Naive thymus-derived CD4-positive, alpha-beta T cell (primary cell): ENCODE results near the gene STK36. TPM values are rescaled to one million over a fixed set of nuclear protein-coding genes. Genes with fewer than 3 reads are reported as not detected.
A peak's percentile ranks its signal among the peaks of the same experiment; 100 is the strongest.

Experiments used
- ATAC-seq: fragments of 150-1000 bp; cut with Tn5 transposase; 2 replicates; pipeline ENCODE4 v1.10.0; 2021; ENCODE audit warnings: mild to moderate bottlenecking, moderate library complexity
- CTCF ChIA-PET: fragments of 350-600 bp; sonication (Branson Sonifier 250); formaldehyde crosslinking; loops from one replicate; lab custom pipeline; 2021; ENCODE audit warnings: antibody characterized with exemption; lab: Charles Lee
- POLR2A ChIA-PET: fragments of 350-600 bp; sonication (Branson Sonifier 250); formaldehyde crosslinking; loops from one replicate; lab custom pipeline; 2021; ENCODE audit warnings: antibody characterized with exemption, inconsistent platforms; lab: Charles Lee
- DNase-seq, 9 donors: peaks; one replicate each; pipeline versions ENCODE4 v3.0.0 to v3.0.0-alpha.2; 2020 to 2022; ENCODE audit warnings: mixed read lengths in 1 of 9
- H3K27ac ChIP-seq: one replicate; pipeline ENCODE4 v1.7.0; 2013; ENCODE audit warnings: mild to moderate bottlenecking, low read depth, low read length, moderate library complexity
- H3K27me3 ChIP-seq, 2 donors: one replicate each; pipeline ENCODE4 v1.7.0; 2013; ENCODE audit warnings: low read length in 2 of 2, mild to moderate bottlenecking in 2 of 2, moderate library complexity in 2 of 2; ENCODE audit not compliant: control insufficient read depth in 2 of 2, insufficient read depth in 2 of 2
- H3K36me3 ChIP-seq, 3 experiments: 1 replicate in 2 of 3; 2 replicates in 1 of 3; pipeline ENCODE4 v1.7.0; 2013; ENCODE audit warnings: low read length in 3 of 3, mild to moderate bottlenecking in 3 of 3, moderate library complexity in 1 of 3; ENCODE audit not compliant: insufficient read depth in 3 of 3, control insufficient read depth in 2 of 3
- H3K4me1 ChIP-seq, 2 donors: one replicate each; pipeline ENCODE4 v1.7.0; 2013; ENCODE audit warnings: low read length in 2 of 2, mild to moderate bottlenecking in 2 of 2, moderate library complexity in 1 of 2; ENCODE audit not compliant: control insufficient read depth in 2 of 2, insufficient read depth in 2 of 2
- H3K4me3 ChIP-seq: 2 replicates; pipeline ENCODE4 v1.7.0; 2013; ENCODE audit warnings: mild to moderate bottlenecking, low read length
- H3K9me3 ChIP-seq, 3 experiments: 1 replicate in 2 of 3; 2 replicates in 1 of 3; pipeline ENCODE4 v1.7.0; 2013; ENCODE audit warnings: low read length in 3 of 3; ENCODE audit not compliant: control insufficient read depth in 2 of 3
- H3K27ac Mint-ChIP-seq, 9 donors: one replicate each; pipeline ENCODE4 v1.8.0; 2020 to 2022; ENCODE audit warnings: mixed read lengths in 9 of 9, mild to moderate bottlenecking in 8 of 9, moderate library complexity in 5 of 9, inconsistent platforms in 2 of 9
- H3K27me3 Mint-ChIP-seq, 5 donors: one replicate each; pipeline ENCODE4 v1.8.0; 2021 to 2022; ENCODE audit warnings: mixed read lengths in 5 of 5, mild to moderate bottlenecking in 1 of 5
- H3K36me3 Mint-ChIP-seq, 5 donors: one replicate each; pipeline ENCODE4 v1.8.0; 2020 to 2022; ENCODE audit warnings: mixed read lengths in 5 of 5, mild to moderate bottlenecking in 3 of 5, inconsistent platforms in 1 of 5
- H3K4me1 Mint-ChIP-seq, 7 donors: one replicate each; pipeline ENCODE4 v1.8.0; 2020 to 2022; ENCODE audit warnings: mixed read lengths in 7 of 7, mild to moderate bottlenecking in 3 of 7, inconsistent platforms in 1 of 7
- H3K4me3 Mint-ChIP-seq, 10 donors: one replicate each; pipeline ENCODE4 v1.8.0; 2020 to 2022; ENCODE audit warnings: mild to moderate bottlenecking in 10 of 10, mixed read lengths in 10 of 10, moderate library complexity in 6 of 10, inconsistent platforms in 2 of 10
- H3K9me3 Mint-ChIP-seq, 11 donors: one replicate each; pipeline ENCODE4 v1.8.0; 2020 to 2022; ENCODE audit warnings: mixed read lengths in 11 of 11, mild to moderate bottlenecking in 4 of 11, inconsistent platforms in 1 of 11, moderate library complexity in 1 of 11
- intact Hi-C, 2 donors: fragments of 100-400 bp; cut with micrococcal nuclease; formaldehyde crosslinking; loops; one replicate each; pipeline ENCODE4 v1.15.1; 2023
- polyA plus RNA-seq, 2 donors: library from polyadenylated mRNA; unstranded; fragments of 300-500 nt; fragmentation: Illumina TruSeq; gene quantifications; one replicate each; pipeline ENCODE4 v1.2.3, GENCODE V29; 2021
- total RNA-seq, 6 experiments: library from RNA in 5 of 6; stranded (reverse) in 5 of 6; gene quantifications; 1 replicate in 5 of 6; 2 replicates in 1 of 6; pipeline ENCODE4 v1.2.3 and lab custom pipeline; 2021 to 2026

The STK36 gene
- total and polyA plus RNA-seq, 7 experiments from 2014 or later: 2.6 to 28.1 (median 19.0) TPM

- peaks cover 0 to 3% (median 0%) of the 10 kb centered on the region in 11 donors for H3K9me3 Mint-ChIP-seq
- DNase-seq (peak in 1 of 9 donors; percentile 37), ATAC-seq (peak; percentile 87)
- Histone ChIP-seq H3K4me3 (no peak overlapping the region), H3K9me3 (no peaks in the 10 kb centered on the region), H3K4me1 (no peaks in the 10 kb centered on the region), H3K27me3 (no peaks in the 10 kb centered on the region), H3K36me3 (peaks cover 8 to 12% (median 8%) of the 10 kb centered on the region in 3 experiments), H3K27ac (no peak overlapping the region)
- H3K27ac Mint-ChIP-seq: peak overlapping the region in 5 of 9 donors; percentile 6 to 84 (median 46)
- CTCF ChIA-PET: no interaction called here
- peaks cover 10 to 32% (median 18%) of the 10 kb centered on the region in 7 donors for H3K4me1 Mint-ChIP-seq
- H3K36me3 Mint-ChIP-seq: peaks cover 9 to 47% (median 30%) of the 10 kb centered on the region in 5 donors
- no peaks in the 10 kb centered on the region for H3K27me3 Mint-ChIP-seq
- POLR2A ChIA-PET: interaction anchor here (0.8 kb wide), 1 partner anchor 945 kb away, joined by 3 read pairs; no protein-coding TSS in a partner anchor
- H3K4me3 Mint-ChIP-seq: peak overlapping the region in 1 of 10 donors; percentile 34
- intact Hi-C loops: no loop called here
Observed at GRCh38 chr2:218733171-218734021, 61.5 kb downstream of the STK36 start.

- Mint-ChIP-seq H3K4me3 (no peak overlapping the region), H3K27me3 (no peaks in the 10 kb centered on the region), H3K4me1 (peaks cover 10 to 32% (median 18%) of the 10 kb centered on the region in 7 donors), H3K27ac (peak overlapping the region in 2 of 9 donors; percentile 2 to 84), H3K36me3 (peaks cover 9 to 50% (median 27%) of the 10 kb centered on the region in 5 donors), H3K9me3 (peaks cover 0 to 3% (median 0%) of the 10 kb centered on the region in 11 donors)
- H3K4me3 ChIP-seq: no peak overlapping the region
- no peaks in the 10 kb centered on the region for H3K9me3 ChIP-seq
- H3K4me1 ChIP-seq: no peaks in the 10 kb centered on the region
- POLR2A ChIA-PET: interaction anchor here (0.8 kb wide), 1 partner anchor 946 kb away, joined by 3 read pairs; no protein-coding TSS in a partner anchor
- DNase-seq (no peak), ATAC-seq (peak; percentile 38)
- H3K27me3 ChIP-seq: no peaks in the 10 kb centered on the region
- CTCF ChIA-PET: interaction anchor here (1.6 kb wide), 1 partner anchor 142 kb away, joined by 3 read pairs; no protein-coding TSS in a partner anchor
- no peak overlapping the region for H3K27ac ChIP-seq
- peaks cover 8 to 18% (median 13%) of the 10 kb centered on the region in 3 experiments for H3K36me3 ChIP-seq
- intact Hi-C loops: no loop called here
Observed at GRCh38 chr2:218734190-218734975, 62.5 kb downstream of the STK36 start.

- peaks cover 13 to 30% (median 13%) of the 10 kb centered on the region in 3 experiments for H3K36me3 ChIP-seq
- no peak overlapping the region for H3K27ac ChIP-seq
- Mint-ChIP-seq H3K27me3 (no peaks in the 10 kb centered on the region), H3K4me1 (peaks cover 10 to 29% (median 18%) of the 10 kb centered on the region in 7 donors), H3K27ac (no peak overlapping the region), H3K9me3 (peaks cover 0 to 3% (median 0%) of the 10 kb centered on the region in 11 donors), H3K4me3 (no peak overlapping the region), H3K36me3 (peaks cover 13 to 56% (median 31%) of the 10 kb centered on the region in 5 donors)
- H3K4me3 ChIP-seq: no peak overlapping the region
- ChIA-PET POLR2A (interaction anchor here (0.5 kb wide), 1 partner anchor 472 kb away, joined by 3 read pairs; no protein-coding TSS in a partner anchor), CTCF (interaction anchor here (0.6 kb wide), 1 partner anchor 113 kb away, joined by 3 read pairs; no protein-coding TSS in a partner anchor)
- H3K9me3 ChIP-seq: no peaks in the 10 kb centered on the region
- DNase-seq (no peak), ATAC-seq (no peak)
- no peaks in the 10 kb centered on the region for H3K27me3 ChIP-seq
- intact Hi-C loops: no loop called here
- no peaks in the 10 kb centered on the region for H3K4me1 ChIP-seq
Observed at GRCh38 chr2:218736531-218736930, 64.6 kb downstream of the STK36 start.

- Histone ChIP-seq H3K36me3 (peaks cover 13 to 57% (median 17%) of the 10 kb centered on the region in 3 experiments), H3K9me3 (no peaks in the 10 kb centered on the region), H3K27me3 (no peaks in the 10 kb centered on the region), H3K27ac (no peak overlapping the region), H3K4me1 (no peaks in the 10 kb centered on the region), H3K4me3 (no peak overlapping the region)
- POLR2A ChIA-PET: no interaction called here
- H3K36me3 Mint-ChIP-seq: peaks cover 23 to 72% (median 50%) of the 10 kb centered on the region in 5 donors
- ATAC-seq: peak; percentile 39
- no peak for DNase-seq
- no peak overlapping the region for H3K4me3 Mint-ChIP-seq
- intact Hi-C loops: no loop called here
- H3K9me3 Mint-ChIP-seq: no peaks in the 10 kb centered on the region
- H3K27ac Mint-ChIP-seq: no peak overlapping the region
- no peaks in the 10 kb centered on the region for H3K27me3 Mint-ChIP-seq
- CTCF ChIA-PET: no interaction called here
- H3K4me1 Mint-ChIP-seq: peaks cover 0 to 6% (median 0%) of the 10 kb centered on the region in 7 donors
Observed at GRCh38 chr2:218743068-218743467, 71.2 kb downstream of the STK36 start.

GRCh38 chr2:218744615-218745014 is 72.7 kb downstream of the STK36 start:
- no peaks in the 10 kb centered on the region for H3K27me3 ChIP-seq
- Mint-ChIP-seq H3K9me3 (no peaks in the 10 kb centered on the region), H3K27me3 (no peaks in the 10 kb centered on the region), H3K4me3 (peak overlapping the region in 1 of 10 donors; percentile 1), H3K27ac (peak overlapping the region in 1 of 9 donors; percentile 4), H3K36me3 (peaks cover 18 to 73% (median 45%) of the 10 kb centered on the region in 5 donors), H3K4me1 (peaks cover 0 to 6% (median 0%) of the 10 kb centered on the region in 7 donors)
- H3K4me3 ChIP-seq: no peak overlapping the region
- H3K27ac ChIP-seq: no peak overlapping the region
- DNase-seq (no peak), ATAC-seq (peak; percentile 45)
- ChIA-PET CTCF (interaction anchor here (0.6 kb wide), 1 partner anchor 166 kb away, joined by 3 read pairs; no protein-coding TSS in a partner anchor), POLR2A (no interaction called here)
- H3K4me1 ChIP-seq: no peaks in the 10 kb centered on the region
- intact Hi-C loops: no loop called here
- H3K9me3 ChIP-seq: no peaks in the 10 kb centered on the region
- peaks cover 5 to 63% (median 20%) of the 10 kb centered on the region in 3 experiments for H3K36me3 ChIP-seq

- Mint-ChIP-seq H3K36me3 (peaks cover 15 to 75% (median 46%) of the 10 kb centered on the region in 5 donors), H3K27me3 (no peaks in the 10 kb centered on the region), H3K4me1 (peaks cover 0 to 6% (median 0%) of the 10 kb centered on the region in 7 donors), H3K9me3 (no peaks in the 10 kb centered on the region), H3K27ac (no peak overlapping the region), H3K4me3 (no peak overlapping the region)
- H3K27me3 ChIP-seq: no peaks in the 10 kb centered on the region
- ATAC-seq: peak; percentile 82
- no peaks in the 10 kb centered on the region for H3K9me3 ChIP-seq
- H3K36me3 ChIP-seq: peaks cover 5 to 63% (median 20%) of the 10 kb centered on the region in 3 experiments
- no peak for DNase-seq
- intact Hi-C loops: no loop called here
- ChIA-PET CTCF (no interaction called here), POLR2A (no interaction called here)
- H3K4me1 ChIP-seq: no peaks in the 10 kb centered on the region
- H3K4me3 ChIP-seq: no peak overlapping the region
- no peak overlapping the region for H3K27ac ChIP-seq
Observed at GRCh38 chr2:218745160-218745558, 73.3 kb downstream of the STK36 start.
